HEK293T (cell line): ENCODE data around the gene SMARCAL1.

Experiments
- CTCF ChIA-PET: fragments of 350-600 bp; formaldehyde crosslinking; extraction: SDS; loops from one replicate; lab custom pipeline; 2021; ENCODE audit warnings: antibody characterized with exemption, inconsistent platforms; lab: Yijun Ruan, JAX
- POLR2A ChIA-PET: fragments of 350-600 bp; formaldehyde crosslinking; extraction: SDS; loops from one replicate; lab custom pipeline; 2020; ENCODE audit warnings: antibody characterized with exemption, inconsistent platforms; lab: Yijun Ruan, JAX
- DNase-seq: peaks from one replicate; pipeline ENCODE4 v3.0.0; 2012; ENCODE audit warnings: mixed read lengths; ENCODE audit errors: extremely low spot score
- ARNT ChIP-seq: fragments of 450-650 bp; IDR thresholded peaks from 2 replicates; pipeline ENCODE4 v1.6.1; 2017; ENCODE audit warnings: mild to moderate bottlenecking
- BHLHE40 ChIP-seq: fragments of 450-650 bp; IDR thresholded peaks from 2 replicates; pipeline ENCODE4 v1.6.1; 2016; ENCODE audit warnings: mild to moderate bottlenecking, moderate library complexity, borderline replicate concordance
- CTBP1 ChIP-seq: fragments of 450-650 bp; IDR thresholded peaks from 2 replicates; pipeline ENCODE4 v1.6.1; 2016; ENCODE audit warnings: borderline replicate concordance
- ELF4 ChIP-seq: fragments of 450-650 bp; IDR thresholded peaks from 2 replicates; pipeline ENCODE4 v1.6.1; 2017; ENCODE audit warnings: antibody characterized with exemption
- FOXA1 ChIP-seq: fragments of 450-650 bp; IDR thresholded peaks from 2 replicates; pipeline ENCODE4 v1.6.1; 2016; ENCODE audit warnings: mild to moderate bottlenecking
- FOXK2 ChIP-seq: fragments of 450-650 bp; IDR thresholded peaks from 2 replicates; pipeline ENCODE4 v1.6.1; 2016; ENCODE audit warnings: mild to moderate bottlenecking
- FOXM1 ChIP-seq: fragments of 450-650 bp; IDR thresholded peaks from 2 replicates; pipeline ENCODE4 v1.6.1; 2017; ENCODE audit warnings: mild to moderate bottlenecking, borderline replicate concordance
- HDGF ChIP-seq: fragments of 450-650 bp; IDR thresholded peaks from 2 replicates; pipeline ENCODE4 v1.6.1; 2017; ENCODE audit warnings: antibody characterized with exemption, borderline replicate concordance
- L3MBTL2 ChIP-seq: fragments of 450-650 bp; conservative IDR thresholded peaks from 2 replicates; pipeline ENCODE4 v1.6.1; 2016; ENCODE audit warnings: mild to moderate bottlenecking
- LEF1 ChIP-seq: fragments of 450-650 bp; IDR thresholded peaks from 2 replicates; pipeline ENCODE4 v1.6.1; 2017; ENCODE audit warnings: mild to moderate bottlenecking, borderline replicate concordance
- NFRKB ChIP-seq: fragments of 450-650 bp; IDR thresholded peaks from 2 replicates; pipeline ENCODE4 v1.6.1; 2016; ENCODE audit warnings: mild to moderate bottlenecking, moderate library complexity
- SP1 ChIP-seq: fragments of 450-650 bp; IDR thresholded peaks from 2 replicates; pipeline ENCODE4 v1.6.1; 2017
- SUZ12 ChIP-seq: fragments of 450-650 bp; IDR thresholded peaks from 2 replicates; pipeline ENCODE4 v1.6.1; 2016; ENCODE audit warnings: mild to moderate bottlenecking
- TARDBP ChIP-seq: fragments of 450-650 bp; IDR thresholded peaks from 2 replicates; pipeline ENCODE4 v1.6.1; 2016
- ZNF384 ChIP-seq: fragments of 450-650 bp; IDR thresholded peaks from 2 replicates; pipeline ENCODE4 v1.6.1; 2016
- TF ChIP-seq, protein P1 (sequence below): fragments of 450-650 bp; IDR thresholded peaks from 2 replicates; pipeline ENCODE4 v1.6.1; 2016

SMARCAL1 gene

DNA sequence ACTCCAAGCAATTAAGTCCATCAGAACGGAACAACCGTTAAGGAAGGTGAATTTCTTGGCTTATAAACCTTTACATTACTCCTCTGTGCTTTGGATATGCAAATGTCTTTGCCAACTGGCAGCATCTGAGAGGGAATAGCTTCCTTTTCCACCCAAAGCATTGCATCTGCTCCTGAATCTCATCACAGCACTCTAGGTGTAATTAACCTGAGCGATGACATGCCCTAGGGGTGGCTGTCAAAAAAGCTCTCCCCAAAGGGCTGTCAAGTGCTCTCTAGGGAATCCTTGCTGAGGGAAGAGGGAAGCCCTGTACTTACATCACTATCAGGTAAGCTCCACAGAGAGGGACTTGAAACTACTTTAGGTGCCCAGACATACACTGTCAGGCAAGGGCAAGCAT is 5.5 kb upstream of the SMARCAL1 start:
- CTCF ChIA-PET, result no interaction called here
- POLR2A ChIA-PET, result no interaction called here
- TF ChIP-seq SUZ12 (no peak), TARDBP (no peak), L3MBTL2 (no peak), FOXA1 (no peak), LEF1 (no peak), SP1 (no peak), ARNT (no peak), ELF4 (no peak), CTBP1 (no peak), NFRKB (no peak), FOXM1 (no peak), BHLHE40 (no peak), ZNF384 (no peak), HDGF (no peak), FOXK2 (no peak)
- TF ChIP-seq, protein P1, sequence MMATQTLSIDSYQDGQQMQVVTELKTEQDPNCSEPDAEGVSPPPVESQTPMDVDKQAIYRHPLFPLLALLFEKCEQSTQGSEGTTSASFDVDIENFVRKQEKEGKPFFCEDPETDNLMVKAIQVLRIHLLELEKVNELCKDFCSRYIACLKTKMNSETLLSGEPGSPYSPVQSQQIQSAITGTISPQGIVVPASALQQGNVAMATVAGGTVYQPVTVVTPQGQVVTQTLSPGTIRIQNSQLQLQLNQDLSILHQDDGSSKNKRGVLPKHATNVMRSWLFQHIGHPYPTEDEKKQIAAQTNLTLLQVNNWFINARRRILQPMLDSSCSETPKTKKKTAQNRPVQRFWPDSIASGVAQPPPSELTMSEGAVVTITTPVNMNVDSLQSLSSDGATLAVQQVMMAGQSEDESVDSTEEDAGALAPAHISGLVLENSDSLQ, result no peak
- DNase-seq, result no peak

DNA sequence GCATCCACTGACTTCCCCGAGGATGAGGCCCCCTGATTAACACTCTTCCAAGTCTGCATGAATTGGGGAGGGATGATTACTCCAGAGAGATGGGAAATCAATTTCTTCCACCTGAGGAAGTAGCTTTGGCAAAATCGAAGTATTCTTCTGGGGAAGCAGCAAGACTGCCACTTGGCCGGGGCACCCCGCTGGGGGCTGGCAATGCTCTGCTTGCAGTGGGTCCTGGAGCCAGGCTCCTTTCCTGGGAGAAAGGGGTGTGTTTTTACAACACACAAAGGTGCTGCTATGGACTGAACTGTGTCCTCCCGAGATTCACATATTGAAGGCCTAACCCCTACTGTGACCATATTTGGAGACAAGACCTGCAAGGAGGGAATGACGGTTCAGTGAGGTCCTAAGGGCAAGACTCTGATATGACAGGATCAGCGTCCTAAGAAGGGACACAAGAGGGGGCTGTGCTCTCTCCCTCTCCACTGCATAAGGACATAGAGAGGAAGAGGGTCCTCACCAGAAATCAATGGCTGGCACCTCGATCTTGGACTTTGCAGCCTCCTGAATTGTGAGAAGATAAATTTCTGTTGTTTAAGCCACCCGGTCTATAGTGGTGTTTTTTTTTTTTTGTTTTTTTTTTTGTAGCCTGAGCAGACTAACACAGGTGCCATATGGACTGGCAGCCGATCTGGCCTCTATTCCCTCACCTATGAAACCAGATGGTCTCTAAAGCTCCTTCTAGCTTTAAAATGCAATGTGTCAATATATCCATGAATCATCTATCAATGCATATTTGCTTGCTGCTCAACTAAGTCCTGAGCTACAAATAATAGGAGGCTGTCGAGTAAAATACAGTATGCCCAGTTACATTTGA is 3.6 kb upstream of the SMARCAL1 start:
- ChIA-PET POLR2A (no interaction called here), CTCF (no interaction called here)
- DNase-seq, result no peak
- no peak for TF ChIP-seq LEF1

DNA sequence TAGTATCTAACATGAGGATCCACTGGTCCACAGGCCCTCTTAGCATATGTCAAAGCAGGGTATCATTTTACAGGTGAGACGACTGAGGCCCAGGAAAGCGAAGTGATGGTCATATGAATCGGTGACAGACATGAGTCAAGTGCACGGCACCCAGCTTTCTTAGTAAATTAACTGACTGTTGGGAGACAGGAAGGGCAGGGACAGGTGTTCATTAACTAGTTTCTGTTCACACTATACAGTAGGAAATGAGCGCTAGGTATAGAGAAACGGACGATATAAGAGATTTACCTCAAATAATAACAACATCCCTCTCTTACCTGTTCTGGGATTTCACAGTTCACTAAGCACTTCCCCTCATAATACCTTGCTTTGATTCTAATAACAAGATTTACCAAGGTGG is 1.7 kb upstream of the SMARCAL1 start:
- CTCF ChIA-PET, result no interaction called here
- DNase-seq, result no peak
- TF ChIP-seq L3MBTL2 (no peak), TARDBP (no peak), FOXM1 (no peak), SP1 (no peak), ELF4 (no peak), LEF1 (no peak), FOXA1 (no peak), NFRKB (no peak)
- POLR2A ChIA-PET, result no interaction called here

DNA sequence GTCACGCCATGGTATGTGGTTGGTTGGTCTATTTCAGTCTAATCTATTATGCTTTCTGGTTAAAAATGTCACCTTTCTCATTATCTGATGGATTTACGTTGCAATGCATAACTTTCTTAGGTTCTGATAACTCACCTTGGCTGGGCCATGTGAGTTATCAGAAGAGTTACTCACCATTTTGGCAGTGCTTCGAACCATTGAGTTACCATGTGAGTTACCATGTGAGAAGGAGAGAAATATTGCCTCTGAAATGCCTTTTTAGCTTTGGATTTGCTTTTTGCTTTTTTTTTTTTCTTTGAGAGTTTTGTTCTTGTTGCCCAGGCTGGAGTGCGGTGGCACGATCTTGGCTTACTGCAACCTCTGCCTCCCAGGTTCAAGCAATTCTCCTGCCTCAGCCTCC is 1.6 kb downstream of the SMARCAL1 start:
- CTCF ChIA-PET, result interaction anchor here (0.7 kb wide), 1 partner anchor 1496 kb away, joined by 3 read pairs; no protein-coding TSS in a partner anchor
- POLR2A ChIA-PET, result no interaction called here
- no peak for DNase-seq
- TF ChIP-seq ARNT (no peak), CTBP1 (no peak), SP1 (no peak), SUZ12 (no peak), FOXM1 (no peak), FOXA1 (no peak), FOXK2 (no peak), L3MBTL2 (no peak), HDGF (no peak), TARDBP (no peak), ZNF384 (no peak), ELF4 (no peak), NFRKB (no peak), LEF1 (no peak), BHLHE40 (no peak)
- TF ChIP-seq, protein P1, result no peak

DNA sequence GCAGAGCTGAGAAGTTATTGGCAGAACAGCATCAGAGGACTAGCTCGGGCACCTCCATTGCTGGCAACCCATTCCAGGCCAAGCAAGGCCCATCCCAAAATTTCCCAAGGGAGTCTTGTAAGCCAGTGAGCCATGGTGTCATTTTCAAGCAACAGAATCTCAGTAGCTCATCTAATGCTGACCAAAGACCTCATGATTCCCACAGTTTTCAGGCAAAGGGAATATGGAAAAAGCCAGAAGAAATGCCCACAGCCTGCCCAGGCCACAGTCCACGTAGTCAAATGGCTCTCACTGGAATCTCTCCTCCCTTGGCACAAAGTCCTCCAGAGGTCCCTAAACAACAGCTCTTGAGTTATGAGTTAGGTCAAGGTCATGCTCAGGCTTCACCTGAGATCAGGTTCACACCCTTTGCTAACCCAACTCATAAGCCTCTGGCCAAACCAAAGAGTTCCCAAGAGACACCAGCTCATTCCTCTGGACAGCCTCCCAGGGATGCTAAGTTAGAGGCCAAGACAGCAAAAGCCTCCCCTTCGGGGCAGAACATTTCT is 2.6 kb downstream of the SMARCAL1 start:
- ChIA-PET POLR2A (no interaction called here), CTCF (interaction anchor here (0.7 kb wide), 1 partner anchor 11 kb away, joined by 4 read pairs; no protein-coding TSS in a partner anchor)
- TF ChIP-seq TARDBP (no peak), L3MBTL2 (no peak), CTBP1 (no peak), SP1 (no peak), ARNT (no peak), ZNF384 (no peak), FOXM1 (no peak), ELF4 (no peak), LEF1 (no peak), SUZ12 (no peak), FOXK2 (no peak), HDGF (no peak), BHLHE40 (no peak), FOXA1 (no peak), NFRKB (no peak)
- TF ChIP-seq, protein P1, result no peak
- no peak for DNase-seq

DNA sequence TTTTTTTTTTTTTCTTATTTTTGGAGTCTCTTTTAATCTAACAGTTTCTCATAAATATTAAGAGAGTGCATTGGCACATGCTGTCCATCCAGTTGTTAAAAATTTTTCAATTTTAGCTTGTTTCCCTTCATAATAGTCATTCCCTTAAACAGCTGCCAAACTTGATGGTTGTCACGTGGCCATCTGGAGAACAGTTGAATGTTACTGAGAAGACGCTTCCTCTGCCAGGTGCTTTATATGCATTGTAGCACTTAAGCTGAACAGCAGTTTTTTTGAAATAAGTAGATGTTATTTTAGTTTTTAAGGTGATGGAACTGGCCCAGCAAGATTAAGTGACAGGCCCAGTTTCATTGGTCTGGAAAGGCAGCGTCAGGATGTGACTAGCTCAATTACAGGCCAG is 3.3 kb downstream of the SMARCAL1 start:
- TF ChIP-seq ARNT, result no peak
- no peak for TF ChIP-seq TARDBP
- TF ChIP-seq HDGF, result no peak
- TF ChIP-seq SUZ12, result no peak
- TF ChIP-seq SP1, result no peak
- no peak for TF ChIP-seq ZNF384
- TF ChIP-seq FOXA1, result no peak
- TF ChIP-seq, protein P1, result no peak
- TF ChIP-seq LEF1, result no peak
- no peak for TF ChIP-seq BHLHE40
- no peak for DNase-seq
- ChIA-PET CTCF (no interaction called here), POLR2A (no interaction called here)
